ENCODE data around the gene ZFP82.

Gene ZFP82

GRCh38 chr19:36371886-36372285 lies 46.6 kb downstream of the ZFP82 start:
- DNase-seq, result no peak

GRCh38 chr19:36363845-36364244 lies 54.6 kb downstream of the ZFP82 start:
- DNase-seq, result no peak
